Testis (tissue), 3 donors: ENCODE results near the gene MAPKAP1. TPM values are rescaled to one million over a fixed set of nuclear protein-coding genes. Genes with fewer than 3 reads are reported as not detected.

Experiments used
- DNase-seq: peaks from one replicate; pipeline ENCODE4 v3.0.0-alpha.2; 2019
- H3K27ac ChIP-seq, 2 donors: fragments of 200-600 bp; sonication (generic); one replicate each; pipeline ENCODE4 v1.5.1; 2019
- H3K27me3 ChIP-seq: fragments of 200-600 bp; sonication (generic); one replicate; pipeline ENCODE4 v1.5.1; 2019
- H3K36me3 ChIP-seq: fragments of 200-600 bp; sonication (generic); one replicate; pipeline ENCODE4 v1.5.1; 2017; ENCODE audit warnings: low read depth; ENCODE audit errors: missing control alignments
- H3K4me1 ChIP-seq: fragments of 200-600 bp; sonication (generic); one replicate; pipeline ENCODE4 v1.5.1; 2019
- H3K4me3 ChIP-seq, 2 donors: fragments of 200-600 bp; sonication (generic); one replicate each; pipeline ENCODE4 v1.5.1; 2017 to 2019
- H3K9me3 ChIP-seq: fragments of 200-600 bp; sonication (generic); one replicate; pipeline ENCODE4 v1.5.1; 2017
- POLR2A ChIP-seq: fragments of 450-650 bp; IDR thresholded peaks from one replicate; pipeline ENCODE4 v1.6.1; 2017; ENCODE audit warnings: antibody characterized with exemption, mild to moderate bottlenecking, moderate library complexity
- WGBS, 2 donors: methylation state at CpG; one replicate each; pipeline ENCODE4 v1.1.5; 2018; 5-methylcytosine and 5-hydroxymethylcytosine counted together
- intact Hi-C: fragments of 100-400 bp; cut with DNase I; formaldehyde crosslinking; loops from one replicate; pipeline ENCODE4 v1.15.1; 2023; ENCODE audit warnings: low total_unique reads
- polyA plus RNA-seq: library from polyadenylated mRNA; stranded (reverse); fragments of 350-450 nt; fragmentation: Illumina TruSeq; extraction: RNeasy Lipid Tissue Mini Kit (QIAGEN cat#74804); gene quantifications from one replicate; pipeline ENCODE4 v1.2.3, GENCODE V29; 2014; ENCODE audit warnings: low read depth, low replicate concordance; ENCODE audit not compliant: insufficient read depth
- total RNA-seq, 2 donors: library from RNA; depleted of rRNA; stranded (reverse); fragments of >200 nt; gene quantifications; one replicate each; pipeline ENCODE4 v1.2.3, GENCODE V29; 2016
- TF ChIP-seq, protein P1 (sequence below), 3 experiments: fragments of 450-650 bp in 2 of 3; fragments of 200-600 bp in 1 of 3; sonication (generic) in 1 of 3; IDR thresholded peaks; one replicate each; pipeline ENCODE4 v1.5.1; 2016 to 2019; ENCODE audit warnings: antibody characterized with exemption in 3 of 3, mild to moderate bottlenecking in 2 of 3, moderate library complexity in 1 of 3

Gene MAPKAP1
- total and polyA plus RNA-seq, 3 donors from 2014 or later: 112 to 135 (median 115) TPM

DNA sequence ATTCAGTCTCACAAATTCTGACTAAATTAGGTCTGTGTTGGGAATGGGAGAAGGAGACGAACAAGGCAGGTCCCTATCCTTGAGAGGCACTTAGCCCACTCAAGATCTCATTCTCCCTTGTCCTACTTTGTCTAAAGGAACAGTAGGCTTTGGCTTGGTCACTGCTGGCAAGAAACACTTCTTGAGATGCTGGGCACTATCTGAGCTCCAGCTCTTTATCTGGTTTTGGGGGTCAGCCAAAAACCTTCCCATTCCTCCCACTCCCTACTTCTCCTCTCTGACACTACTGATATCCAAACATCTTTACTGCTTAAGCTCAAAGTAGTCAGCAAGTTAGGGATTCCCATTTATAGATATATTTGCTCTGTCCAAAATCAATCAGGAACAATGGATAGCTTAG lies 155.2 kb downstream of the MAPKAP1 start:
- TF ChIP-seq, protein P1, sequence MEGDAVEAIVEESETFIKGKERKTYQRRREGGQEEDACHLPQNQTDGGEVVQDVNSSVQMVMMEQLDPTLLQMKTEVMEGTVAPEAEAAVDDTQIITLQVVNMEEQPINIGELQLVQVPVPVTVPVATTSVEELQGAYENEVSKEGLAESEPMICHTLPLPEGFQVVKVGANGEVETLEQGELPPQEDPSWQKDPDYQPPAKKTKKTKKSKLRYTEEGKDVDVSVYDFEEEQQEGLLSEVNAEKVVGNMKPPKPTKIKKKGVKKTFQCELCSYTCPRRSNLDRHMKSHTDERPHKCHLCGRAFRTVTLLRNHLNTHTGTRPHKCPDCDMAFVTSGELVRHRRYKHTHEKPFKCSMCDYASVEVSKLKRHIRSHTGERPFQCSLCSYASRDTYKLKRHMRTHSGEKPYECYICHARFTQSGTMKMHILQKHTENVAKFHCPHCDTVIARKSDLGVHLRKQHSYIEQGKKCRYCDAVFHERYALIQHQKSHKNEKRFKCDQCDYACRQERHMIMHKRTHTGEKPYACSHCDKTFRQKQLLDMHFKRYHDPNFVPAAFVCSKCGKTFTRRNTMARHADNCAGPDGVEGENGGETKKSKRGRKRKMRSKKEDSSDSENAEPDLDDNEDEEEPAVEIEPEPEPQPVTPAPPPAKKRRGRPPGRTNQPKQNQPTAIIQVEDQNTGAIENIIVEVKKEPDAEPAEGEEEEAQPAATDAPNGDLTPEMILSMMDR (IDR thresholded peaks at IDR 0.05): no peak
- TF ChIP-seq POLR2A: no peak
- peak; percentile 36 for DNase-seq
- no peak overlapping the region for H3K4me3 ChIP-seq
- intact Hi-C loops: no loop called here
- H3K27ac ChIP-seq: no peak overlapping the region
- 57 to 59% methylated on average over 1 of the region's 1 CpG for WGBS, 2 donors
- no peaks in the 10 kb centered on the region for H3K9me3 ChIP-seq
- no peaks in the 10 kb centered on the region for H3K36me3 ChIP-seq
- peaks cover 28% of the 10 kb centered on the region for H3K4me1 ChIP-seq
- no peaks in the 10 kb centered on the region for H3K27me3 ChIP-seq

DNA sequence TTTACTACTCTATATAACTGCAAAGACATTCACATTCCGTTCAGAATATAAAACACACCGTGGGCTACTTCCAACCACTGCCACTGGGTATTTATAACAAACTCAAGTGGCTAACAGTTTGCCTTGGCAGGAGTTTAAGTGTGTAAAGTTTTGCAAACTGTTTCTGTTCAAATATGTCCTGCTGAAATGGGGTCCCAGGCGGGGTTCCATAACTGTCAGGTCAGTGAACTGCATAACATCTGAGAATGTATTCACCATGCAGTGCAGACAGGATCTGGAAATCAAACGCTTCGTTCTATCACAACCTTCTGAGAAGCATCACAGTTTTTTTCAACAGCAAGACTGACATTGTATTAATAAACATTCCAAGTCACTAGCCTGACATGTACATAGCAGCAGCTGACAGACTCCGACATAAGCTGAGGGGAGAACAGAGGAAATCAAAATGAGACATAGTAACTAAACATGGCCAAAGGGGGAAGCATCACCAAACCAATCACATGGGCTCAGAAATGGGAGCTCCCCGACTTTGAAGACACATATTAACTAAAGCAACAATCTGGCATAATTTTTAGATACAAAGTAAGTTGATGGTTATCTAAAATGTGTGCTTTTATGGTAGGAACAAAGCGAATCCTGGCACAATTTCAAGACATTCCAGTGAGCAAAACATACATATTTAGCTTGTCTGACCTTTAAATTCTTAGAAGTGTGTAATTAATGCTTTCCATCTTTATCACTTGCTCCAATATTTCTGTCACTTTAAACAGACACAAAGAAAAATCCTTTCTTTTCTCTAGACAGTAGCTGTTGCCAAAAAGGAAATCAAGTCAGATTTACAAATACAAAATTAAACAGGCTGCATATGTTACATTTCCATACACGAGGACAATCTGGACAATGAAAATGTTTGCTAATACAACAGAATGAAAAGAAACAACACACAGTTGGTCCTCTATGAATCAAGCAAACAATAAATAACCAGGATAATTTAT lies 156.8 kb downstream of the MAPKAP1 start:
- Histone ChIP-seq H3K27me3 (no peaks in the 10 kb centered on the region), H3K4me1 (peaks cover 31% of the 10 kb centered on the region), H3K4me3 (no peak overlapping the region), H3K36me3 (no peaks in the 10 kb centered on the region), H3K27ac (peak overlapping the region in 1 of 2 donors; percentile 32), H3K9me3 (no peaks in the 10 kb centered on the region)
- peak; percentile 35 for DNase-seq
- TF ChIP-seq POLR2A: no peak
- TF ChIP-seq, protein P1 (IDR thresholded peaks at IDR 0.05): no peak
- intact Hi-C loops: no loop called here
- WGBS, 2 donors: 27 to 36% methylated on average over 9 of the region's 9 CpGs

DNA sequence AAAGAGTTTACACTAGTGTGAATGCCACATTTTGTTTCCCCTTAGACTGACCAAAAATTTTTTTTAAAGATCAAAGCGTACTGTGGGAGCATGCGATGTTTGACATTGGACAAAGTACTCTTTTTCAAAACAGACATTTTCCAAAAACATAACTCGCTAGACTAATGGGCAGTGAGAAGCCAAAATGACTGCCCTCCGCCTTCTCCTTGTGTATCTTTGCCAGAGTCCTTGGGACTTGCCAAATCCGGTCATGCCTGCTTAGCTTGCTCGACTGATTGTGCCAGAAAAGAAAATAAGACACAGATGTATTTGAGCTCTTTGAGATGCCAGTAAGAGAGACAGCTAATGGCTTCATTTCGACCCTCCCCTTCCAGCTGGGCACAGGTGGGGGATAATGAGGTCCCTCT lies 157.5 kb downstream of the MAPKAP1 start:
- TF ChIP-seq, protein P1 (IDR thresholded peaks at IDR 0.05): no peak
- no peak for TF ChIP-seq POLR2A

DNA sequence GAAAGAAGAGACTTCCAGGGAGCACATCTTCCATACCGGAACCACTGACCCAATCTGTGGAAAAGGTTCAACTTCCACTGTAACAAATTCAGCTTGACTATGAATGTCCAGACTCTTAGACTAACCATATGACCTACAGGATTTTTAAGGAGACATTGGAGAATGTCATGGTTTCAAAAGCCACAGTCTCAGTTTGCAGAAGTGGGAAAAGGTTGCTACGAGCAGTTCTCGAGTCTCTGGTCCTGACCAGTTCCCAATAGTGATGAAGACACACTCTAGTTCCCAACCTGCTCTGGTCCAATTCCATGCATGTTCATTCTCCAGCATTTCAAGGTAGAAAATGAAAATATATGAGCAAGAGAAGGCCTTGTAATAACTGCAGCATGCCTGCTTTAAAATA lies 158.0 kb downstream of the MAPKAP1 start:
- WGBS, 2 donors: 65 to 68% methylated on average over 3 of the region's 3 CpGs

More for the DNA sequence above, 157.5 kb downstream of the MAPKAP1 start:
- WGBS, 2 donors: 34 to 41% methylated on average over 7 of the region's 7 CpGs
- intact Hi-C loops: no loop called here
- Histone ChIP-seq H3K27ac (peak overlapping the region in 1 of 2 donors; percentile 32), H3K36me3 (no peaks in the 10 kb centered on the region), H3K4me1 (peaks cover 38% of the 10 kb centered on the region), H3K4me3 (no peak overlapping the region), H3K9me3 (no peaks in the 10 kb centered on the region), H3K27me3 (no peaks in the 10 kb centered on the region)
- DNase-seq: peak; percentile 49

More for the DNA sequence above, 158.0 kb downstream of the MAPKAP1 start:
- Histone ChIP-seq H3K4me3 (no peak overlapping the region), H3K27ac (peak overlapping the region in 1 of 2 donors; percentile 32), H3K36me3 (no peaks in the 10 kb centered on the region), H3K9me3 (no peaks in the 10 kb centered on the region), H3K27me3 (no peaks in the 10 kb centered on the region), H3K4me1 (peaks cover 38% of the 10 kb centered on the region)
- intact Hi-C loops: no loop called here
- DNase-seq: no peak
- TF ChIP-seq, protein P1 (IDR thresholded peaks at IDR 0.05): no peak
- TF ChIP-seq POLR2A: no peak
